ENCODE results near the gene BRD2. TPM values are rescaled to one million over a fixed set of nuclear protein-coding genes. Genes with fewer than 3 reads are reported as not detected.

The BRD2 gene
- 100 to 1,000 TPM; 365 to 371 TPM for total RNA-seq

DNA sequence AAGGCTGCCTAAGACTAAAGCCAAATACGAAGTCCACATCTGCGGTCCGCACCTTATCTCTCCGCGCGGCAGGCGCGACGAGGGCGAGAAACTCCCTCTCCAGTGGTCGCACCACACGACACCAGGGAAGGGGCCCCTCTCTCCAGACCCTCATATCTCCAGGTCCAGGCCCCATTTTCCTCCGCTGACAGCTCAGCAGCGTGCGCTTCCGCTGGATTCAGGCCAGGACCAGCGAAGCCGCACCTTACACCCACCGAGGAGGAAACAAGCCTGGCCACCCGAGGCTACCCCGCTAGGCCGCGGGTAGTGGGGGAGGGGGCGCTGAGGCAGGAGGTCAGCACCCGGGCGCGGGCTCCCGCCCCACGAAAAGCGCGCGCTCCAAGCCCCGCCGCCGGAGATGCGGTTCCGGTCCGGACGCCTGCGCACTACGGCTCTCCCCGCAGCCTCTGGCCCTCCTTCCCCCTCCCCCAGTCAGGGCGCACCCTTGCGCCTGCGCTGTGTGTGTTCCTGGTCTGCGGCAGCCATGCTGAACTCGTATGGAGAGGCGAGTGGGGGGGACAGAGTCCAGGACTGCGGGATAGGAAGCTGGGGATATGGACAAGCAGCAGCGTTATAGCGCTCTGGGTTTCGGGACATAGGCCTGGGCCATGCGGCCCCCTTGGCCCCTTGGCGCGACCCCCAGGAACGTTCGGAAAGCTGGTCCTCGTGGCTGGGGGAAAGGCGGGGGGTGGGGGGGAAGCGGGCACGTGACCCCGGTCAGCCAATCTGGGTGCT lies at the start of gene BRD2:
Gene BRD2, plus strand, starts transcription at position 502 of the 774 bp plus-strand sequence. CDS start 4,305 bp downstream, outside the sequence.
- POLR2A ChIA-PET: interaction anchor here (1.0 to 12.7 kb wide), 12 partner anchors 9 to 309 kb away, joined by 3 to 323 read pairs (median 23); partner anchors contain the start of genes B3GALT4, HLA-DMA, HLA-DMB and PSMB8
- Mint-ChIP-seq H3K27ac (peak within 1 kb of the TSS; percentile 84), H3K9me3 (no peaks in the 10 kb centered on the region), H3K36me3 (peaks cover 32% of the 10 kb centered on the region), H3K4me1 (peaks cover 35% of the 10 kb centered on the region), H3K4me3 (peak within 1 kb of the TSS; percentile 89), H3K27me3 (no peaks in the 10 kb centered on the region)
- peak; percentile 97 for DNase-seq
- peak; percentile 53 for ATAC-seq (ENCODE audit: low read depth)

DNA sequence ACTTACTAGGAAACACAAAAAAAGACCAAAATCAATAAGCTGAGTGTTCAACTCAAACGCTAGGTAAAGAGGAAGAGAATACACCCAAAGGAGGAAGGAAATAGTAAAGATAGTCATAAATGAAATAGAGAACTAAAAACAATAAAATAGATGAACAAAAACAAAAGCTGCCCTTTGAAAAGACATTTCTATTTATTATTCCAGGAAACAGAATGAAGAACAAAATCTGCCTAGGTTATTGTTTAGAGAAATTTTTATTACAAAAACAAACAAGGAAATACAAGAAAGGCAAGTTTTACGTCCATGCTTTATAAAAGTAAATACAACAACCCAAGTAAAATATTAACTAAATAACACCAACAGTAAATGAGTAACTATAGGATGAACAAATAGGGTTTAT lies 47.7 kb upstream of the BRD2 start:
- no peak overlapping the region for H3K27ac Mint-ChIP-seq
- no peak for DNase-seq
- H3K27me3 Mint-ChIP-seq: peaks cover 31% of the 10 kb centered on the region
- ATAC-seq (ENCODE audit: low read depth): no peak
- H3K36me3 Mint-ChIP-seq: no peaks in the 10 kb centered on the region
- H3K4me3 Mint-ChIP-seq: no peak overlapping the region
- POLR2A ChIA-PET: interaction anchor here (1.7 kb wide), 1 partner anchor 51 kb away, joined by 4 read pairs; no protein-coding TSS in a partner anchor
- H3K4me1 Mint-ChIP-seq: no peaks in the 10 kb centered on the region
- no peaks in the 10 kb centered on the region for H3K9me3 Mint-ChIP-seq

DNA sequence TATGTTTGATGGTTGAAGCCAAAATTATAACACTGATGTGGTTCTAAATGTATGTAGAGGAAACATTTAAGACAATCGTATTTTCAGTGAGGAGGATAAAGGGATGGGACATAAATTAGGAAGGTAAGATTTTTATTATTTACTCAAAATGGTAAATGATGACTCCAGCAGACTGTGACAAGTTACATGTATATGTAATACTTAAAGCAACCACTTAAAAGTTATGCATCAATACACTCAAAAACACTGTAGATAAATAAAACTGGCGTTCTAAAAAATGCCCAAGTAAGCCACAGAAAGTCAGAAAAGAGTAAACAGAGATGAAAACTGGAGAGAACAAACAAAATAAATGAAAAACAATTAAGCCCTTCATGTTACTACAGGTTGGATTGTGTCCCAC lies 46.3 kb upstream of the BRD2 start:
- DNase-seq (no peak), ATAC-seq (ENCODE audit: low read depth) (no peak)
- no peaks in the 10 kb centered on the region for H3K4me1 Mint-ChIP-seq
- no peak overlapping the region for H3K27ac Mint-ChIP-seq
- H3K4me3 Mint-ChIP-seq: no peak overlapping the region
- POLR2A ChIA-PET: interaction anchor here (1.7 kb wide), 1 partner anchor 50 kb away, joined by 4 read pairs; no protein-coding TSS in a partner anchor
- H3K9me3 Mint-ChIP-seq: no peaks in the 10 kb centered on the region
- no peaks in the 10 kb centered on the region for H3K36me3 Mint-ChIP-seq
- H3K27me3 Mint-ChIP-seq: peaks cover 24% of the 10 kb centered on the region

DNA sequence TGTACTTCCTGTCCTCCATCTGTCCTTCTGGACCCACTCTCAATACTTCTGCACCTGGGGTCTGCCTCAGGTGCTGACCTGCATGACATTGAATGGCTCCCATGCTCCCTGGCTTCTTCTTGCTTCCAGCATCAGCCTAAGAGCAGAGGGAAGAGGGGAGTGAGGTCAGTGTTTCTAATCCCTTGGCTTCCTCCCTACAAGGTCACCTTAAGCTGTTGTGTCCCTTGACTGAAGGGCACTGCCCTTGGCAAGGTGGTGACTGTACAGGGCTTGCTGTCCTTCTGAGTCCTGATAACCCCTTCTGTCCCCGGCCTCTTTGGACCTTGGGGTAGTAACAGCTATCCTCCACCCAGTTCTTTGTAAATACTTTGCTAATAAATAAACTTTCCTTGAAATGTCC lies 37.2 kb upstream of the BRD2 start:
- Mint-ChIP-seq H3K27me3 (peaks cover 7% of the 10 kb centered on the region), H3K4me1 (peaks cover 13% of the 10 kb centered on the region), H3K36me3 (peaks cover 2% of the 10 kb centered on the region), H3K4me3 (no peak overlapping the region), H3K9me3 (no peaks in the 10 kb centered on the region), H3K27ac (no peak overlapping the region)
- POLR2A ChIA-PET: interaction anchor here (1.0 kb wide), 1 partner anchor 13 kb away, joined by 3 read pairs; no protein-coding TSS in a partner anchor
- no peak for DNase-seq
- ATAC-seq (ENCODE audit: low read depth): no peak

DNA sequence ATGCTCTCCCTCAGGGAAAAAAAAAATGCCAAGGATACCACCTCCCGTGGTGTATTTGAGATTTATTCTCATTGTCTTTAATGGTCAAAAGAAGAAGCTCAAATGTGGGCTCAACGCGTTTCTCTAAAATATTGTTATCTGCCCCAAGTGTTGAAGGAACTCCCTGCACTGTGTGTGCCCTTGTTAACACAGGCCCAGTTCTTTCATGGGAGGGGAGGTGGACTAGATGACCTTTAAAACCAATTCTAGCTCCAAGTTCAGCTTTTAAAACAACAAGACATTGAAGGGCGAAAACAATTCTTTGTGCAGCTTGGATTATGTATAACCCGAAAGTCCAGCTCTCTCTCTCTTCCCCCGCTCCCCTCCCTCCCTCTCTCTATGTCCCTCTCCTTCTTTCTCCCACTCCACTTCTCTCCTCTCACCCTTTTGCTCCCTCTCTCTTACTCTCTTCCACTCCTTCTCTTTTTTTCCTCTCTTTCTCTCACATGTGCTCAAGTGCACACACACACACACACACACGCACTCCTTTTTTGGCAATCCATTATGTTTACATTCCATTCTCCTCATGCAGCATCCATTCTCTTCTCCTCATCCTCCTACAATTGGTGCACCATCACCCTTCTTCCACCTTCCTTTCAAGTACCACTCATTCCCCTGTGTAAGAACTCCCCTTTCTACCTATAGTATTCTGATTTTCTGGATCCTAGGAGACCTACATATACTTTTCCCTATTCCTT lies 36.1 kb upstream of the BRD2 start:
- no peak overlapping the region for H3K27ac Mint-ChIP-seq
- peaks cover 15% of the 10 kb centered on the region for H3K4me1 Mint-ChIP-seq
- H3K27me3 Mint-ChIP-seq: peaks cover 7% of the 10 kb centered on the region
- no peaks in the 10 kb centered on the region for H3K9me3 Mint-ChIP-seq
- no peak overlapping the region for H3K4me3 Mint-ChIP-seq
- ATAC-seq (ENCODE audit: low read depth) (no peak), DNase-seq (no peak)
- peaks cover 3% of the 10 kb centered on the region for H3K36me3 Mint-ChIP-seq
- POLR2A ChIA-PET: interaction anchor here (1.0 to 4.8 kb wide), 4 partner anchors 12 to 52 kb away, joined by 3 to 45 read pairs (median 6); no protein-coding TSS in a partner anchor

DNA sequence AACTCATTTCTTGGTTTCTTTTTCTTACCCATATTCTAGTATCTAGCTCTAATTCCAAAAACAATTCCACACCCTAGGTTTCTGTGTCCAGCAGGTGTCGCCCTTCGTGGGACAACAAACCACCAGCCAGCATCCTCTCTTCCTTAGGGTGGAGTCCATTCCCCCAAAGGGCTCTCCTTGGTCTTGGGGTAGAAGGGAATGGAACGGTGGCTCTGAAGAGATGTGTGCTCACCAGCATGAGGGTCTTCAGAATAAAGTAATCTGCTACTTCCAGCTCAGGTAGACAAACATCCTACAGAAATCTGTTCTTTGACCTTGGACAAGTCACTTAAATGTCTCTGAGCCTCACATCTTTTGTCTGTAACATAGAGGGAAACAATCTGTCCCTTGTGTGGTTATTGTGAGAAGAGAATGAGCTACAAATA lies 34.7 kb upstream of the BRD2 start:
- Mint-ChIP-seq H3K36me3 (peaks cover 9% of the 10 kb centered on the region), H3K4me3 (peak overlapping the region; percentile 26), H3K4me1 (peaks cover 24% of the 10 kb centered on the region), H3K27me3 (peaks cover under 1% of the 10 kb centered on the region), H3K27ac (peak overlapping the region; percentile 44), H3K9me3 (no peaks in the 10 kb centered on the region)
- DNase-seq (peak; percentile 72), ATAC-seq (ENCODE audit: low read depth) (peak; percentile 54)
- POLR2A ChIA-PET: interaction anchor here (0.6 to 4.8 kb wide), 14 partner anchors 8 to 80 kb away, joined by 3 to 45 read pairs (median 6); partner anchors contain the start of genes HLA-DMA and TAP1

DNA sequence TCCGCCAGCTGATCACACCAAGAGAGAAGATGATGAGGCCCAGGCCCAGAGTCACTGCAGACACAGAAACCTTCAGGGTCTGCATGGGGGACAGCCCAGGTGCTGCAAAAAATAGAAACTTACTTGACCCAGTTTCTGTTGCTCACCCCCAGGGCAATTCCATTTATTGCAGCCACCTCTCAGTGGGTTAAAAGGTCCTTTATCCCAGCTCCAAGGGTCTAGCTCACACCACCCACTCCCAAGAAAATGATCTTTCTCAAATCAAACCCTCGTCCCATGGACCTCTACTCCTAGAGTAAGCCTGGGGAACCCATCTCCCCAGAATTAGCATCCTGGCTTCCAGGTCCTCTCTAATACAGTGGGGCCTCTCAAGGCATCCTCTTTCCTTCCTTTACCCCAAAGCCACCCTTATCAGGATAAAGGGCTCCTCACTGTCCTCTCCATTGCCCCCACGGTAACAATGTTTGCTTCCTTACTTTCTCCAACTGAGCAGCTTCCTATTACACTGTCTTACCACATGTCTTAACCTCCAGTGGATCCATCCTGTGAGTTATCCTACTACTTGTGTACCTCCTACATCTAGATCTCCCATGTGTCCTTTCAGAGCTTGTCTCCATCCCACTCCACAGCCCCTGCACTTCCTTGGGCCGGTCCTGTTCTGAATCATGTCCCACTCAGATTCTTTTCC lies 32.7 kb upstream of the BRD2 start:
- peaks cover 31% of the 10 kb centered on the region for H3K4me1 Mint-ChIP-seq
- H3K4me3 Mint-ChIP-seq: no peak overlapping the region
- no peaks in the 10 kb centered on the region for H3K27me3 Mint-ChIP-seq
- DNase-seq (no peak), ATAC-seq (ENCODE audit: low read depth) (no peak)
- H3K27ac Mint-ChIP-seq: no peak overlapping the region
- H3K36me3 Mint-ChIP-seq: peaks cover 9% of the 10 kb centered on the region
- no peaks in the 10 kb centered on the region for H3K9me3 Mint-ChIP-seq
- POLR2A ChIA-PET: interaction anchor here (1.0 to 4.8 kb wide), 2 partner anchors 9 to 37 kb away, joined by 3 to 45 read pairs; no protein-coding TSS in a partner anchor

DNA sequence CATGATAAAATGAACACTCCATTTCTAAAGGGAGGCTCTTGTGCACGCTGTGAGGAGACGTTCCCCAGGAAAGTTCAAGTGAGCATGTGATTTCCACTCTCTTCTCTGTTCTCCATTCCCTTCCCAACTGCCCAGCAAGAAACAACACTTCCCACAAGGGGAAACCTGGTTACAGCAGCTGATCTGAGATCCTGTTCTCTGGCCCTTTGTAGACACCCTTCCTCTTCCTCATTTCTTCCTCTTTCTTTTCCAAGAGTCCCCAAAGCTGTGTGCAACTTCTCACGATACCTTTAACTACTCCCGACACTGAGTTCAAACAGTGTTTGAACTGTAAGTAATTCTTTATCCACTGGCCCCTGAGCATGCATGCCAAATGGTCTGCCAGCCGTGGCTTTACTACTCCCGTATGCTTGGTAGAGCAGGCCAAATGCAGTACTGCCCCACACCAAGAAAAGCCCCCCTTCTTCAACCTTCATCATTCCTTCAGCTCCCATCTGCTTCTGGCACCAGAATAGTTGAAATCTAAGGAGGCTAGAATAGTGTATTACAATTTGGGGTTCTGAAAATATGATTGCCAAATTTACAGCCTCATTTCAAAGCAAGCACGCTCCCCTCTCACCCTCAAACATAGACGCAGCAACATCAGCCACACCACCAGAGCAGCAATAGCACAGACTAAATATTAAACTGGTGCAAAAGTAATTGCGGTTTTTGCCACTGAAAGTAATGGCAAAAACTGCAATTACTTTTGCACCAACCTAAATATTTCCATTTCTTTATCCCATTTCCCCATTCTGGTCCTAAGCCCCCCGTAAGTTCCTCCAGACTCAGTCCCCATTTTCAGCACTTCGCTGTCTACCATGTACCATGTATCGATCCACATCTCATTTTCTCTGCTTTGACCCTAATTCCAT lies 31.9 kb upstream of the BRD2 start:
- Mint-ChIP-seq H3K27ac (no peak overlapping the region), H3K36me3 (peaks cover 9% of the 10 kb centered on the region), H3K4me3 (no peak overlapping the region), H3K27me3 (no peaks in the 10 kb centered on the region), H3K9me3 (no peaks in the 10 kb centered on the region), H3K4me1 (peaks cover 39% of the 10 kb centered on the region)
- ATAC-seq (ENCODE audit: low read depth): no peak
- POLR2A ChIA-PET: interaction anchor here (1.0 to 4.8 kb wide), 2 partner anchors 8 to 36 kb away, joined by 3 to 45 read pairs; no protein-coding TSS in a partner anchor
- no peak for DNase-seq

DNA sequence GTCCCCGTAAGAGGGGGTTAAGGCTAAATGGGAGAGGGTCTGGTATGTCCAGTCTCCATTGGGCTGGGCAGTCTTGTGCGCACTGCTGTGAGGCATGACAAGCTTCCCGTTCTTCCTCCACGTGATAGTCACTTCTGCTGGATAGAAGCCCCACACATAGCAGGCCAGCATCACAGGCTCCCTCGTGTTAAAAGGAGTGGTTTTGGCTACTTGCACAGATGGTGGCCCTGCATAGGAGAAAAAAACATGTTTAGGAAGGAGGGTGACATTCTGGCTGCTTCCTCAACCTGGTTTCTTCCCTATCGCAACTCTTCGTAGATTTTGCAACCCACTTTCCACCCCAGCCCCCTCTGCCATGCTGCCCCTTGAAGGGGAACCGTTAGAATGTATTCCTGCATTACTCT lies 31.2 kb upstream of the BRD2 start:
- DNase-seq: no peak
- peaks cover 44% of the 10 kb centered on the region for H3K4me1 Mint-ChIP-seq
- POLR2A ChIA-PET: interaction anchor here (8.6 kb wide), 1 partner anchor 34 kb away, joined by 247 read pairs; the partner anchor contains the start of gene BRD2
- peaks cover 9% of the 10 kb centered on the region for H3K36me3 Mint-ChIP-seq
- no peak overlapping the region for H3K4me3 Mint-ChIP-seq
- no peak for ATAC-seq (ENCODE audit: low read depth)
- H3K9me3 Mint-ChIP-seq: no peaks in the 10 kb centered on the region
- H3K27ac Mint-ChIP-seq: no peak overlapping the region
- H3K27me3 Mint-ChIP-seq: no peaks in the 10 kb centered on the region

DNA sequence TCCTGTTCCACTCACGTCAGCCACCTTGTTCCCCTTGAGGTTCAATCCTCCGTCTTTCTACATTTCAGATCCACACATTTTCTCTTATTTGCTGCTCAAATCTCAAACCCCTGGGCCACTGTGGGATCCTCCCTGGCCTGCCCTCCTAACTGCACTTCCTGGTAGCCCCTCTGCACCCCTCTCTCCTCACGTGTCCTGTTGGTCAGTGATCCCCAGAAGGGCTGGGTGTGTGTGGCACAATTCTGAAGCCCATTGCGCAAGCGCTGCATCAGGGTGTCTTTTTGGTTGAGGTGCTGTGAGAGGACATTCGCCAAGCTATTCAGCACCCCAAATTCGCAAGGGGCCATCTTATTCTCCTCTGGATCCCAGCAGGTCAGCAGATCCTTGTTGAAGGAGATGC lies 29.9 kb upstream of the BRD2 start:
- DNase-seq (no peak), ATAC-seq (ENCODE audit: low read depth) (no peak)
- peaks cover 54% of the 10 kb centered on the region for H3K4me1 Mint-ChIP-seq
- peaks cover 9% of the 10 kb centered on the region for H3K36me3 Mint-ChIP-seq
- H3K4me3 Mint-ChIP-seq: no peak overlapping the region
- H3K27me3 Mint-ChIP-seq: no peaks in the 10 kb centered on the region
- POLR2A ChIA-PET: interaction anchor here (8.6 kb wide), 1 partner anchor 33 kb away, joined by 247 read pairs; the partner anchor contains the start of gene BRD2
- H3K9me3 Mint-ChIP-seq: no peaks in the 10 kb centered on the region
- no peak overlapping the region for H3K27ac Mint-ChIP-seq

DNA sequence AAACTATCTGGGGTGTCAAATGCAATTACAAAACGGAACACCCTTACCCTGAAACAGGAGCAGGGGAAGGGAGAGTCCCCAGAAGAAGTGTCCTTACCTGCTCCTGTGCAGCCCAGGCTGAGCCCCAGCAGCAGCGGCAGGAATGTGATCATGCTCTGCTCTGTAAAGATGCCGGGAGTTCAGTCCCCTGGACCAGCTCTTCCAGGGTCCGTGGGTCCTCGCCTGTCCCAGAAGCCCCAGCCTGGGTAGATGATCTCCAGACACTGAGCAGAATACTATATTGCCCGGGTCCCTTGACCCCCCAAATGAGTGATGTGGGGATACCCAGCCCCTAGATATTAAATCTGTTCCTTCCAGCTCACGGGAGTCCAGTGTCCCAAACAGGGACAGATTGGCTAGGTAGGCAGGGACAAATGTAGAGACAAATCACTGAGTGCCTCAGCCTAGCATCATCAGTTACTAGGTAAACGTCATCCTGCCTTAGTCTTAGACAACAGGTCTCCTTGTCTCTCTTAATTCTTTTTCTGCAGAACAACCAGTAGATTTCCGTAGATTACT lies 27.7 kb upstream of the BRD2 start, which contains the start of gene HLA-DMB:
Gene HLA-DMB, minus strand, starts transcription at position 373 of the 558 bp plus-strand sequence. Its CDS starts 221 bp downstream, at position 152.
- Mint-ChIP-seq H3K9me3 (no peaks in the 10 kb centered on the region), H3K27me3 (no peaks in the 10 kb centered on the region), H3K36me3 (peaks cover 16% of the 10 kb centered on the region), H3K4me1 (peaks cover 69% of the 10 kb centered on the region), H3K4me3 (peak within 1 kb of the TSS; percentile 90), H3K27ac (peak within 1 kb of the TSS; percentile 95)
- POLR2A ChIA-PET: interaction anchor here (1.1 to 8.6 kb wide), 9 partner anchors 7 to 141 kb away, joined by 3 to 247 read pairs (median 7); partner anchors contain the start of genes BRD2, PSMB8, PSMB9 and TAP1
- ATAC-seq (ENCODE audit: low read depth) (peak; percentile 72), DNase-seq (peak; percentile 52)

Data from activated naive CD8-positive, alpha-beta T cell treated with anti-CD3 and anti-CD28 coated beads, Interleukin-2, amount 10 ng/mL, durations not matched to agents 7 days and 5 days (primary cell).